Activated CD4-positive, alpha-beta T cell treated with anti-CD3 and anti-CD28 coated beads, Interleukin-2, amount 50 U/mL, for 24 hours (primary cell): ENCODE measurements around the gene MBD5.

ENCODE experiments used
- DNase-seq, 2 donors: peaks; one replicate each; pipeline ENCODE4 v3.0.0-alpha.2; 2020; ENCODE audit warnings: low read depth in 1 of 2, low spot score in 1 of 2

MBD5 gene

DNA sequence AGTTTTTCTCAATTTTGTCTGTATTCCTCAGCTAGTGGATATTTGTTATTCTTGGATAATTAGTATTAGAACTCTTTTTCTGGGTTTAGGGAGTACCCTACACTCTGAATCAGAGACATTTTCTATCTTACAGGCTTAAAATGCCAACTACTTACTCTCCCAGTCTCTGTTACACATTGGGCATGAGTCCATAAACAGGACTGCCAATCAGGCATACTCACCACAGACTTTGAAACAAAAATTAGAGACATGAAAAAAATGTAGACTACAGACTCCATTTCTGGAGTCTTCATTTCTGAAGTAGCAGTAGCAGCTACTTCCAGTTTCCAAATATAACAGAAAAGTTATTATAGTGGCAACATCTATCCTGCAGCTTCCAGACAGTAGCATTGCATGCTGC lies 279.7 kb downstream of the MBD5 start:
- no peak for DNase-seq

DNA sequence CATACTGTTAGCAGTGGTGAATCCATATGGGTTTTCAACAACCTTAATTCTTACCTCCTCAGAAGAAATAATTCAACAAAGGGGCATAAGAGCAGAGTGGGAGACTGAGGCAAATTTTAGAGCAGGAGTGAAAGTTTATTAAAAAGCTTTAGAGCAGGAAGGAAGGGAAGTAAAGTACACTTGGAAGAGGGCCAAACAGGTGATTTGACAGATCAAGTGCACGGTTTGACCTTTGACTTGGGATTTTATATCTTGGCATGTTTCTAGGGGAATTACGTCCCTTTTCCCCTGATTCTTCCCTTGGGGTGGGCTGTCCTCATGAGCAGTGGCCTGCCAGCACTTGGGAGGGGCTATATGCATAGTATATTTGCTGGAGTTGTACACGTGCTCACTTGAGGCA lies 280.5 kb downstream of the MBD5 start:
- no peak for DNase-seq

DNA sequence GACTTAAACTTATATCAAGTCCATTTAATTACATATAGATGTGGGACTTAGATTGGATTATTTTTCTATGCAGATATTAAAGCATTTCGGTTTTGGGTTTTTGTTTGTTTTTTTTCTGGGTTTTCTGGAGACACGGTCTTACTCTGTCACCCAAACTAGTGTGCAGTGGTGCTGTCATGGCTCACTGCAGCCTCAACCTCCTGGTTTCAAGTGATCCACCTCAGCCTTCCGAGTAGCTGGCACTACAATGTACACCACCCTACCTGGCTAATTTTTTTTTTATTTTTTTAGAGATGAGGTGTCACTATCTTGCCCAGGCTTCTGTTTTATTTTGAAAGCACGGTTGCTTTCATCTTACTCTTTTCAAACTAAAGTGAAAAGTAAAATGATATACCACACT lies 281.6 kb downstream of the MBD5 start:
- no peak for DNase-seq

DNA sequence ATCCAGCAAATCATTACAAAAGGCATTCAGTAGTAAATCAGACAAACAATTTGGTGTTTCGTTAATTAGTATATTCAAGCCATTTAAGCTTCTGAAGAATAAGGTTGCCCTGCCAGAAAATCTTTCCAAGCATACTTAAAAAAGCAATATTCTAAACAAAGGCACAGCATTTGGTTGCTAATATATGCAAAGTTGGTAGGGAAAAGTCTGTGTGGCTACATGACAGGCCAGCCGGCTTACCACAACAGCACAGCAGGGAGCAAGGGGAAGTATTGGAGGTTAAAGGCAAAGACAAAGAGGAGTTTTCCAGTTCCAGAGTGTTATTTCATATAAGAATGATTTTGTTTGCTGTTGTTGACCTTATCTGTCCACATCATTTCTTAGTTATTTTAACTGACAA lies 282.3 kb downstream of the MBD5 start:
- no peak for DNase-seq

- DNase-seq, result no peak
Observed at GRCh38 chr2:148305476-148305875, 284.6 kb downstream of the MBD5 start.

DNA sequence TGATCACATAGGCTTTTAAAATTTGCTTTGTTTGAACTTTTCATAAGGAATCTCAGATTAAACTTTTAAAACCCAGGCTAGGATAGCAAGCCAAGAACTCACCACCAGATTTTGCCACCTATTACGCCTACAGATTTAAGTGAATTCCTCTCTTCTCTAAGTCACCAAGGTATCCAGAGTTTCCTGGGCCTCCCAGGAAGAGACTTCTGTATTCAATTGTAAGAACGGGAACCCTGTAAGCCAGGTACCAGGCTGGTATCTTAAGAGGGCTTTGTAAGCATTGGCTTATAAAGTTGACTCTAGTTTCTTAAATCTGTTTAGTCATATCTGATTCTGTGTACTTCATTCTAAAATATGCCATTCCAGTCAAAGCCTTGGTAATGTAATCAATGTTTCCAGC lies 285.1 kb downstream of the MBD5 start:
- no peak for DNase-seq

- DNase-seq, result no peak
Observed at GRCh38 chr2:148317598-148317997, 296.7 kb downstream of the MBD5 start.

DNA sequence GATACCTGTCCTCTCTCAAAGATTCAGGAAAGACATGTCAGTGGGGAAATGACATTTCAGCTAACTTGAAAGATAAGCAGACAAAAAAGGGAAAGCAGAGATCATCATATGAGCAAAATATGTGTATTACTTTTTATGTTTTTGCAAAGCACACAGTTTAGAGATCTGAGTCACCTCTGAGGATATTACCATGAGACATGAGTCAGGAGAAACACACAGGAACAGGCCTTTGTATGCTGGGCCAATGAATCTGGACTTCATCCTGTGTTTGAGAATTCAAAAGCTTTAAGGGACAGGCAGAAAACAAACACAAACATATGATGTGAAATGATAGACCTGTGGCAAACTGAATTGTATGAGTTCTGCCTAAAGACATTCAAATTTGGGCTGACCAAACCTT lies 317.6 kb downstream of the MBD5 start:
- DNase-seq, result no peak

GRCh38 chr2:148342086-148342485 lies 321.2 kb downstream of the MBD5 start:
- no peak for DNase-seq

- DNase-seq, result no peak
Observed at GRCh38 chr2:148350199-148350598, 329.3 kb downstream of the MBD5 start.

GRCh38 chr2:148351437-148352143 lies 330.7 kb downstream of the MBD5 start:
- DNase-seq, result no peak

- DNase-seq, result no peak
Observed at GRCh38 chr2:148358375-148358774, 337.5 kb downstream of the MBD5 start.

DNA sequence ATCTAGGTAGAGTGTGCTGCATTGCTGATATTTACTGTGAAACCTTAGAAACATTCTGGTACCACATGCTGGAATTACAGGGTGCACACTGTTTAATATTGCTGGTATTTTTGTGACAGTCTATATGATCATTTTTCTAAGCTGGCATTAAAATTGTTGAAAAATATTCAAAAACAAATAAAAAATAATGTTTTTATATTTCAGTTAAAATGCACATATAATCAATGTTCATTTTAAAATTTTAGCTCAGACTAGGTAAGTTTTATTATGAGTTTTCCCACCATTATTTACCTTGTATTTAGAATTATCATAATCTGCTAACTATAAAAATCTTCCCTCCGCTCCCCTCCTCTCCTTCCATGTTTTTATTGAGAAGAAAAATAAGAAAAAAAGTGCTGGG lies 339.8 kb downstream of the MBD5 start:
- no peak for DNase-seq

DNA sequence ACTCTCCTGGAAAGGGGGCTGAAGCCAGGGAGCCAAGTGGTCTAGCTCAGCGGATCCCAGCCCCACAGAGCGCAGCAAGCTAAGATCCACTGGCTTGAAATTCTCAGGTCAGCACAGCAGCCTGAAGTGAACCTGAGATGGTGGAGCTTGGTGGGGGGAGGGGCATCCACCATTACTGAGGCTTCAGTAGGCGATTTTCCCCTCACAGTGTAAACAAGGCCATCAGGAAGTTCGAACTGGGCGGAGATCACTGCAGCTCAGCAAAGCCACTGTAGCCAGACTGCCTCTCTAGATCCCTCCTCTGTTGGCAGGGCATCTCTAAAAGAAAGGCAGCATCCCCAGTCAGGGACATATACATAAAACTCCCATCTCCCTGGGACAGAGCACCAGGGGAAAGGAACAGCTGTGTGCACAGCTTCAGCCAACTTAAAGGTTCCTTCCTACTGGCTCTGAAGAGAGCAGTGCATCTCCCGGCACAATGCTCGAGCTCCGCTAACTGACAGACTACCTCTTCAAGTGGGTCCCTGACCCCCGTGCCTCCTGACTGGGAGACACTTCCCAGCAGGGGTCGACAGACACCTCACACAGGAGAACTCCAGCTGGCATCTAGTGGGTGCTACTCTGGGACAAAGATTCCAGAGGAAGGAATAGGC lies 341.4 kb downstream of the MBD5 start:
- no peak for DNase-seq

GRCh38 chr2:148375214-148375613 lies 354.3 kb downstream of the MBD5 start:
- no peak for DNase-seq

GRCh38 chr2:148391324-148391723 lies 370.4 kb downstream of the MBD5 start:
- DNase-seq, result no peak

DNA sequence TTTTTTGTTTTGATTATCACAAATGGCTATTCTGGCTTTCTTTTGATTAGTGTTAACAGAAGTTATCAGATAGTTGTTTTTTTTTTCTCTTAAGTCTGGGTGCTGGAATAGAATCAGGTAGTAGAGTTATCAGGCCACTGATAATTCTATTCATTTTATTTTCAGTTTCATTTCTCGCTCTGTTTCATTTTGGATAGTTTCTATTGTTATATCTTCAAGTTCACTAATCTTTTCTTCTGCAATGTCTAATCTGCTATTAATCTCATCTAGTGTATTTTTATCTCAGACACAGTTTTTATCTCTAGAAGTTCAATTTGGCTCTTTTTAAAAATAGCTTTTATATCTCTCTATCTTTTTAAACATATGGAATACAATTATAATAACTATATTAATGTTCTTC lies 381.9 kb downstream of the MBD5 start:
- DNase-seq, result no peak

DNA sequence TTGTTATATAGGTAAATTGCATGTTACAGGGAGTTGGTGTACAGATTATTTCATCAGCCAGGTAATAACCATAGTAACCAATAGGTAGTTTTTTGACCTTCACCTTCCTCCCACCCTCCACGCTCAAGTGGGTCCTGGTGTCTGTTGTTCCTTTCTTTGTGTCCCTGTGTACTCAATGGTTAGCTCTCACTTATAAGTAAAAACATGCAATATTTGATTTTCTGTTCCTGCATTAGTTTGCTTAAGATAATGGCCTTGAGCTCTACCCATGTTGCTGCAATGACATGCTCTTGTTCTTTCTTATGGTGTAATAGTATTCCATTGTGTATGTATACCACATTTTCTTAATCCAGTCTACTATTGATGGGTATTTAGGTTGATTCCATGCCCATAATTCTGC lies 390.0 kb downstream of the MBD5 start:
- no peak for DNase-seq

- no peak for DNase-seq
Observed at GRCh38 chr2:148416248-148416647, 395.4 kb downstream of the MBD5 start.

DNA sequence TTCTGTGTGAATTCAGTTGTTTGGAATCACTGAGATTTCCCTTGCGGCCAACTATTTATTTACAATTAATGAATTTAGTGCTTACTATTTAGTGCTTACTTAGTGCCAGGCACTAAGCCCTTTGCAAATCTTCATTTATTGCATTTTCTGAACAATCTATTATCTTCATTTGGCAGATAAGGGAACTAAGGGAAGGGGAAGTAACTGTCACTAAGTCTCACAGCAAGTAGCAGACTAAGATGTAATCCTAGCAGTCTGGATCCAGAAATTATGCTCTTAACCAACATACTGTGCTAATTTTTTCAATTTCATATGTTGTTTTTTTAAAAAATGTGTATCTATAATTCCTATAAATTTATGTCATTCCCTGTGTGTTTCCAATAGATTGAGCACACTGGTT lies 409.2 kb downstream of the MBD5 start:
- DNase-seq, result no peak

DNA sequence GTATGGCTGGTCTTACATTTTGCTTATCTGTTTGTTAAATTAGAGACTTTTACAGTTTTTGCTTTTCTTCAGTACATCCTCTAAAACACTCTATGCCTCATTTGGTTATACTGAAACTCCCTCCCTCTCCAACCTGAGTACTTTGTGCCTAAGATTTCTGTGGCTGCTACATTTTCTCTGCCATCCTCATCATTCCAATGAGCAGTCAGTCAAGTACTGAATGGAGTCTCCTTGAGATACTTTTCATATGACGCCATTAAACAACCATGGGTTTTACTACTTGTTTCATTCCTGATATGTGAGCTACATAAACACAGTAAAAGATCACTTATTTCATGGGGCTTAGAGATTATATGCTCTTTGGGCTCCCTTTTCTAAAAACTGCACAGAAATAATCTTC lies 427.0 kb downstream of the MBD5 start:
- DNase-seq, result no peak

GRCh38 chr2:148450531-148450930 lies 429.6 kb downstream of the MBD5 start:
- DNase-seq, result no peak

DNA sequence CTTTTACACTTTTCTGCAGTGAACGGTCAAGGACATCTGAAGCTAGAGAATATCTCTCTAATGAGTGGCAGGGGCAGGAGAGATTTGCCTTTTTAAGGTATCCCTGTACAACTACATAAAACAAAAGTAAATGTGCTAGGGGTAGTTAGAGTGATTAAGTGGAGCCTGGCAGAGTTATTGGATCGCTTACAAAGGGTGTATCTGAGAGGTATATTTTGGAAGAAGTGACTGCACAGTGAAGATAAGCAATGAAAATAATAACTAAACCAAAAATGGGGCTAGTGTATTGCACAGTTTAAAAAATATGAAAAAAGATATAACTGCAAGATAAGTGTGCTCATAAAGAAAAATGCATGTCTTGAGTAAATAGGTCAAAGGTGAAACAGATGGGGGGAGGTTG lies 430.2 kb downstream of the MBD5 start:
- DNase-seq, result no peak
